ENCODE data around the gene SLC25A41.

DNA sequence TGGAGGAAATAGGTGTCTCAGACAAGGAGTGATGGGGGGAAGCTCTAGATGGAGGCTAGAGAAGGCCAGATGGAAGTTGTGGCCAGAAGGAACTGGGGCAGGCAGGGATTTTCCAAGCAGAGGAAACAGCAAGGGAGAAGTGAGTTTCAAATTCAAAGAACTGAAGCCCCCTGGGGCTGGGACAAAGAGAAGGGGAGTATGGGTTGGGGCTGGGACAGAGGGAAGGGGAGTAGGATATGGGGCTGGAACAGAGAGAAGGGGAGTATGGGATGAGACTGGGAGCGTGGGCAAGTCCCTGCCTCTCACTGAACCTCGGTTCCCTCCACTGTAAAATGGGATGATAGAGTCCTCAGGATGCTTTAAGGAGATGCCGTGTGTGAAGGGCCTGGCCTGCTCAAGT is 38.7 kb downstream of the SLC25A41 start:
- TF ChIP-seq, protein P1, sequence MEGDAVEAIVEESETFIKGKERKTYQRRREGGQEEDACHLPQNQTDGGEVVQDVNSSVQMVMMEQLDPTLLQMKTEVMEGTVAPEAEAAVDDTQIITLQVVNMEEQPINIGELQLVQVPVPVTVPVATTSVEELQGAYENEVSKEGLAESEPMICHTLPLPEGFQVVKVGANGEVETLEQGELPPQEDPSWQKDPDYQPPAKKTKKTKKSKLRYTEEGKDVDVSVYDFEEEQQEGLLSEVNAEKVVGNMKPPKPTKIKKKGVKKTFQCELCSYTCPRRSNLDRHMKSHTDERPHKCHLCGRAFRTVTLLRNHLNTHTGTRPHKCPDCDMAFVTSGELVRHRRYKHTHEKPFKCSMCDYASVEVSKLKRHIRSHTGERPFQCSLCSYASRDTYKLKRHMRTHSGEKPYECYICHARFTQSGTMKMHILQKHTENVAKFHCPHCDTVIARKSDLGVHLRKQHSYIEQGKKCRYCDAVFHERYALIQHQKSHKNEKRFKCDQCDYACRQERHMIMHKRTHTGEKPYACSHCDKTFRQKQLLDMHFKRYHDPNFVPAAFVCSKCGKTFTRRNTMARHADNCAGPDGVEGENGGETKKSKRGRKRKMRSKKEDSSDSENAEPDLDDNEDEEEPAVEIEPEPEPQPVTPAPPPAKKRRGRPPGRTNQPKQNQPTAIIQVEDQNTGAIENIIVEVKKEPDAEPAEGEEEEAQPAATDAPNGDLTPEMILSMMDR (conservative IDR thresholded peaks at IDR 0.05 in 1 of 2, IDR thresholded peaks at IDR 0.05 in 1 of 2; ENCODE audit: extremely low read depth in 1 of 2, insufficient read depth in 1 of 2, low read depth in 1 of 2, low read length in 2 of 2): no peak
- TF ChIP-seq EZH2 (IDR thresholded peaks at IDR 0.05; ENCODE audit: borderline replicate concordance, low read length): no peak
